Kidney epithelial cell (primary cell): Measurements from ENCODE around the gene ARHGAP29. TPM values are rescaled to one million over a fixed set of nuclear protein-coding genes. Genes with fewer than 3 reads are reported as not detected.

ENCODE experiments used
- DNase-seq: peaks from one replicate; pipeline ENCODE4 v3.0.0-alpha.2; 2010; ENCODE audit warnings: low read depth
- H3K27me3 ChIP-seq: 2 replicates; pipeline ENCODE4 v1.6.0; 2011; ENCODE audit warnings: low read length; ENCODE audit not compliant: control insufficient read depth, insufficient read depth
- H3K36me3 ChIP-seq: 2 replicates; pipeline ENCODE4 v1.5.1; 2011; ENCODE audit warnings: low read length; ENCODE audit not compliant: control insufficient read depth, insufficient read depth
- H3K4me3 ChIP-seq: 2 replicates; pipeline ENCODE4 v1.5.1; 2011; ENCODE audit warnings: low read depth, mild to moderate bottlenecking, control low read depth, low read length
- total RNA-seq: library from RNA; depleted of rRNA; stranded (reverse); fragments of >200 nt; gene quantifications from 2 replicates; pipeline ENCODE4 v1.2.3, GENCODE V29; 2015
- TF ChIP-seq, protein P1 (sequence below): IDR thresholded peaks from 2 replicates; pipeline ENCODE4 v1.5.1; 2011; ENCODE audit warnings: mild to moderate bottlenecking, moderate library complexity, low read length, control low read depth, inconsistent platforms; ENCODE audit not compliant: insufficient read depth, poor library complexity, severe bottlenecking

The ARHGAP29 gene
- total RNA-seq, 1 donor from 2014 or later = 82.3 TPM

DNA sequence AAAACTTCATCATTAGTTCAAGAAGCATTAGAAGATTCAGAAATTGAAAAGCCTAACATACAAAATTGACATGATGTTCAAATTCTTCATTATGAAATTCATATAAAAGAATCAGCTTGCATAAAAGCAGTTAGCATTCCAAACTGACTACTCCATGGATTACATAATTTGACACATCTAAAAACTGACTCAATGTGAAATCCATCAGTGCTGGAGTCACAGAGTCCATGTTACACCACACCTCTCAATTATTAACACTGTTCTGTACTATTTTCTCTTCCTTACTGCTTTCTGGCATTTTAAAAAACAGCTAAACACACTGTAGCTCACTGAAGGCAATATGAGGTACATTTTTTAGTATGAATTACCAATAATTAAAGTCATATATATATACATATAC, 28.0 kb downstream of the ARHGAP29 start:
- no peak for DNase-seq
- TF ChIP-seq, protein P1, sequence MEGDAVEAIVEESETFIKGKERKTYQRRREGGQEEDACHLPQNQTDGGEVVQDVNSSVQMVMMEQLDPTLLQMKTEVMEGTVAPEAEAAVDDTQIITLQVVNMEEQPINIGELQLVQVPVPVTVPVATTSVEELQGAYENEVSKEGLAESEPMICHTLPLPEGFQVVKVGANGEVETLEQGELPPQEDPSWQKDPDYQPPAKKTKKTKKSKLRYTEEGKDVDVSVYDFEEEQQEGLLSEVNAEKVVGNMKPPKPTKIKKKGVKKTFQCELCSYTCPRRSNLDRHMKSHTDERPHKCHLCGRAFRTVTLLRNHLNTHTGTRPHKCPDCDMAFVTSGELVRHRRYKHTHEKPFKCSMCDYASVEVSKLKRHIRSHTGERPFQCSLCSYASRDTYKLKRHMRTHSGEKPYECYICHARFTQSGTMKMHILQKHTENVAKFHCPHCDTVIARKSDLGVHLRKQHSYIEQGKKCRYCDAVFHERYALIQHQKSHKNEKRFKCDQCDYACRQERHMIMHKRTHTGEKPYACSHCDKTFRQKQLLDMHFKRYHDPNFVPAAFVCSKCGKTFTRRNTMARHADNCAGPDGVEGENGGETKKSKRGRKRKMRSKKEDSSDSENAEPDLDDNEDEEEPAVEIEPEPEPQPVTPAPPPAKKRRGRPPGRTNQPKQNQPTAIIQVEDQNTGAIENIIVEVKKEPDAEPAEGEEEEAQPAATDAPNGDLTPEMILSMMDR = no peak
- Histone ChIP-seq H3K36me3 (peaks cover 3% of the 10 kb centered on the region), H3K4me3 (no peak overlapping the region), H3K27me3 (no peaks in the 10 kb centered on the region)

DNA sequence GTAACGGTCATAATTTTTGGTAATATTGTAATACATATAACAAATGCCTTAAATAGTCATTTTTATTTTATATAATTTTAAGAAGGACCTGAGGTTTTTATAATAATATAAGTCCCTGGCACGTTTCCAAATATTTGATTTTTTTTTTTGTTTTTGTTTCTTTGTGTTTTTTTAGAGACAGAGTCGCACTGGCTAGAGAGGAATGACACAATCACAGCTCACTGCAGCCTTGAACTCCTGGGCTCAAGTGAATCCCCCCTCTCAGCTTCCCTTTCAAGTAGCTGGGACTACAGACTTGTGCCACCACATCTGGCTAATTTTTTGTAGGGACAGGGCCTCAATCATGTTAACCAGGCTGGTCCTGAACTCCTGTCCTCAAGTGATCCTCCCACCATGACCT, 29.7 kb downstream of the ARHGAP29 start:
- TF ChIP-seq, protein P1 = no peak
- H3K4me3 ChIP-seq = no peak overlapping the region
- no peak for DNase-seq
- H3K36me3 ChIP-seq = peaks cover 5% of the 10 kb centered on the region
- no peaks in the 10 kb centered on the region for H3K27me3 ChIP-seq

DNA sequence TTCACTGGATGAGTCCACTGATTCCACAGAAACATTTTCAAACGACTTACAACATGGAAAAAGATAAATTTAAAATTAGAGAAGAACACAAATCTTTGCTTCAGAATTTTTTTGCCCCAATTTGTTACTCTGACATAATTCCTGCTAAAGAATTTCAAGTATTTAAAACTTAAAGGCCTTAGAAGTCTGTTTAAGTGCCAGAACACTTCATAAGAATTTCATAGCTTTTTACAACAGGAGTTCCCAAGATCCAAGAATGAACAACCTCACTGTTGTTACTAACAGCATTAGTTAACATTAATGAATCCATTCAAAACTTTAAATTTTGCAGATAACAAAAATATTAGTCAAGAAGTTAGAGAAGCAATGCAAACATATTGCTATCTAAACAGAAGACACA, 31.7 kb downstream of the ARHGAP29 start:
- H3K27me3 ChIP-seq = no peaks in the 10 kb centered on the region
- TF ChIP-seq, protein P1 = no peak
- no peak for DNase-seq
- peaks cover 9% of the 10 kb centered on the region for H3K36me3 ChIP-seq
- H3K4me3 ChIP-seq = no peak overlapping the region

DNA sequence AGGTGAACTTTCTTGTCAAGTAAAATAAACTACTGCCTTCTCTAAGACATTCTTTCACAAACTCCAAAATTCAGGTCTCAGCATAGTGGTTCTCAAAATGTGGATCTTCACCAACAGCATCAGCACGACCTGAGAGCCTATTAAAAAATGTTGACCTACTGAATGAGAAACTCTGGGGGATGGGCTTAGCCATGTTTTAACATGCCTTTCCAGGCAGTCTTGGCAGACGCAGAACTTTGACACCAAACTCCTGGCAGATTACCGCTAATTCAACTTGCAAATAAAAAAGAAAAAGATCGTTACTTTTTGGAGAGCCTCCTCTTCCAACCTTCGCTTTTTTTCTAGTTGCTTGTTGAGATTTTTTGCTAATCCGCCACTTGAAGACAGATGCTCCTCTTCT, 35.1 kb downstream of the ARHGAP29 start:
- H3K27me3 ChIP-seq = no peaks in the 10 kb centered on the region
- DNase-seq = no peak
- H3K36me3 ChIP-seq = peaks cover 6% of the 10 kb centered on the region
- H3K4me3 ChIP-seq = no peak overlapping the region
- TF ChIP-seq, protein P1 = no peak

DNA sequence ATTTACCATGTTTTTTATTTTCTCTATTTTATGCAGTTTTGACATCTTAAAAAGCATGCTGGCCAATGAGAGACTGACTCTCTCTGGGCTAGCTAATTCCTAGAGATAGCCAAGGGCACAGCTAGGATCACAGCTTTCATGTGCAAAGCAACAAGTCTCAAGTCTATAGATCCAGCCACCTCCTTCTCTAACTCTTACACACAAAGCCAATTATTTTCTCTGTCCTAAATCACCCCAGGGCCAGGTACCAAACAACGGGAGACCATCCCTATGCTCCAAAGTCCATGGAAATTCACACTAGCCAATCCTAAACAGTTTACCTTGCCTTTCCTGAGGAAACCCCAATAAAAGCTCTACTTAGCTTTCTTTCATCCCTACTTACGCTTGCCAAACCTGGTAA, 38.0 kb downstream of the ARHGAP29 start:
- TF ChIP-seq, protein P1 = no peak
- DNase-seq = no peak
- no peaks in the 10 kb centered on the region for H3K27me3 ChIP-seq
- no peak overlapping the region for H3K4me3 ChIP-seq
- peaks cover 6% of the 10 kb centered on the region for H3K36me3 ChIP-seq

DNA sequence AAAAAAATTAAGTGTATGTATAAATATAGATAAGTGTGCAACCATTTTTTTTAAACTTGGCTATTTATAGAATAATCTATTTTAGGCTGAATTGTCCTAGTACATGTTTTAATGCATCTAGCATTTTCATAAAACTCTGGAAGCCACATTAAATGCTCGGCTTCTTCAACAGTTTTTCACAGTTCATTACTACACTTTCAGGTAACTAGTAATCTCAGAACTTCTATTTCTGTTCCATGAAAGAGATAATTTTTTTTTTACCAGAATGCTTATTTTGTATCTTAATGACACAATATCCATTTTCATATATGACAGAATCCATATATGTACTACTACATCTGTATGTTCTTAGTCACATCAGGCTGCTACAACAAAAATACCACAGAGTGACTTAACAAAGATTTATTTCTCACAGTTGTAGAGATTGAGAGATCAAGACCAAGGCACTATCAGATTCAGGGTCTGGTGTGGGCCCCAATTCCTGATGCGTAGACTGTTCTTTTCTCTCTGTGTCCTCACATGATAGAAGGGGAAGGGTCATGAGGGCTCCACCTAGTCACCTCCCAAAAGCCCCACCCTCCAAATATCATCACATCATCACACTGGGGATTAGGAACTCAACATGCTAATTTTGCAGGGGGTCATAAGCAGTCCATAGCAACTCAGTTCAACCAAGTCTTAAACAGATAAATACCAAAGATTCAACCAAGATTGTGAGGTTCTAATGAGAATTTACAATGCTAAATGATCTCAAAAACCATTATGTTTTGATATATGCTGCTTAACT, 43.1 kb downstream of the ARHGAP29 start:
- no peak for DNase-seq
- H3K4me3 ChIP-seq = no peak overlapping the region
- H3K36me3 ChIP-seq = peaks cover 1% of the 10 kb centered on the region
- TF ChIP-seq, protein P1 = no peak
- H3K27me3 ChIP-seq = no peaks in the 10 kb centered on the region
